Frontal cortex (tissue), 4 donors: ENCODE data around the gene KIF12. TPM values are rescaled to one million over a fixed set of nuclear protein-coding genes. Genes with fewer than 3 reads are reported as not detected.

ENCODE experiments used
- DNase-seq, 2 donors: peaks; one replicate each; pipeline ENCODE4 v3.0.0; 2012; ENCODE audit warnings: low spot score in 2 of 2
- FAIRE-seq: peaks from 2 replicates; lab custom pipeline; 2012; peaks lifted over from hg19 to GRCh38; lab: Jason Lieb, UNC
- total RNA-seq: library from RNA; depleted of rRNA; stranded (reverse); fragments of >200 nt; gene quantifications from one replicate; pipeline ENCODE4 v1.2.3, GENCODE V29; 2014
- donor health status: control.
- donor health status: control.
- donor health status: control.

The KIF12 gene
- total RNA-seq, 1 donor from 2014 or later: 0.82 TPM

GRCh38 chr9:114108016-114108833 is 9.1 kb upstream of the KIF12 start:
- DNase-seq (peak; percentile 70 to 74), FAIRE-seq (no peak)

- FAIRE-seq (no peak), DNase-seq (no peak)
Measured at GRCh38 chr9:114107286-114108001, 8.4 kb upstream of the KIF12 start.

- DNase-seq: no peak
- no peak for FAIRE-seq
Measured at GRCh38 chr9:114105236-114105635, 6.1 kb upstream of the KIF12 start.

DNA sequence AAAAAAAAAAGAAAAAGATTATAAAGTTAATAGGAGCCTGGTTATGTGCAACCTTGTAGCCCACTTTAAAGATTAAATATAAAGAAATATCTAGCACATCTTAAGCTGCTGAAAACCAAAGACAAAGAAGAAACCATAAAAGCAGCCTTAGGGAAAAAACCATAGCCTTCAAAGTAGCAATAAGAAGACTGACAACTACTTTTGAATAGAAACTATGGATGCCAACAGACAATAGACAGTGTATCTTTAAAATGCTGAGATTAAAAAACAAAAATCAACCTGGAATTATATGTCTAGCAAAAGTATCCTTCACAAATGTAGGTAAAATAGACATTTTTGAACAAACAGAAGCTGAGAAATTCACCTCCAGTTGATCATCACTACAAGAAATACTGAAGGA is 3.4 kb upstream of the KIF12 start:
- DNase-seq: no peak
- FAIRE-seq: no peak

DNA sequence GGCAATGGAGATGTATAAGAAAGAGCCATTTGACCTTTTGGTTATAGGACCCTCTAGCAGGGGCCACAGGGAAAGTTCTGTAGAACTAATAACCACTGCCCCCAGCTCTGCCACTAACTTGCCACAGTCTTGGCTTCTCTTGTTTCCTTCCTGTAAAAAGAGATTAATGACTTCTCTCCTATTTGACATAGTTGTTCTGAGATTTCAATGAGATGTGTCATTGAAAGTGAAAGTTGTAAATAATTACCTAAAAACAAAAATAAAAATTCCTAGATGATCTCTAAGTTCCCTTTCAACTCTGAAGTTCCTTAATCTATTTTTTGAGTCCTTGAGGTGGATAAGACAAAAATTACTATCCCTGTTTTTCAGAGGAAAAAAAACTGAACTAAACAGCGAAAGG is 1.4 kb upstream of the KIF12 start:
- FAIRE-seq (no peak), DNase-seq (no peak)

- no peak for DNase-seq
- FAIRE-seq: no peak
Measured at GRCh38 chr9:114099669-114100270, 678 bp upstream of the KIF12 start.

DNA sequence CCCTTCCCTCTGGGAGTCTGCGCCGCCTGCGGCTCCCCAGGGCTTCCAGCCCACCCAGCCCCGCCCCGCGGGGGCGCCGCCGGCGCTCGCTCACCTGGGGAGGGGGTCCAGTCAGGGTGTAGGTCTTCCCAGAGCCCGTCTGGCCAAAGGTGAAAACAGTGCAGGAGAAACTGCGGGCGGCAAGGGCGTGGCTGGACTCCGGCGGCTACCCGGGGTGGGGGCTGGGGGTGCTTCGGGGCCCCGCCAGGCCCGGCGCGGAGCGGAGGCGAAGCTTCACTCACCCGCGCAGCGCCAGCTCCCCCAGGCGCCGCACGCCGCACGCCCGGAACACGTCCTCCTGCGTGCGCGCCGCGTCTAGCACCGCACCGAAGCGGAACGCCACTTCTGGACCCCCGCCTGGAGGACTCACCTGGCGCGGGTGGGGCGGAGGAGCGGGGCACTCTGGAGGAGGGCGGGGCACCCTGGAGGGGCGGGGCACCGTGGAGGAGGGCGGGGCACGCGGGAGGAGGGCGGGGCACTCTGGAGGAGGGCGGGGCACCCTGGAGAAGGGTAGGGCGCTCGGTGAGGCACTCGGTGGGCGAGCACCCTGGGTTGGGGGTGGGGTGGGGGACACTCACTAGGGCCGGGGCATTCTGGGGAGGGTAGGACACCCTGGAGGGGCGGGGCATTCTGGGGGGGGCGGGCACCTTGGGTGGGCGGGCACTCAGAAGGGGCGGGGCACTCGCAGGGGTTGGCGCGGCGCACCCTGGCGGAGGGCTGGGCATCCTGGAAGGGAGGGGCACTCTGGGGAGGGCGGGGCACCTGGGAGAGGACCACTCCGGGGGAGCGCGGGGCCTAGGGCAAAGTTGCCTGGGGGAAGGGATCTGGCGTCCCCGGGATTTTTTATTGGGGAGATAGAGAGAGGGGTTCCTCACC is 814 bp downstream of the KIF12 start:
- DNase-seq: peak; percentile 36 to 62

GRCh38 chr9:114097613-114098020 is 1.5 kb downstream of the KIF12 start:
- DNase-seq: no peak
- no peak for FAIRE-seq

More for the DNA sequence above, 814 bp downstream of the KIF12 start:
- FAIRE-seq: no peak

GRCh38 chr9:114096866-114097612 is 2.1 kb downstream of the KIF12 start:
- FAIRE-seq: no peak

GRCh38 chr9:114096041-114096511 is 3.0 kb downstream of the KIF12 start:
- DNase-seq (no peak), FAIRE-seq (no peak)

More at GRCh38 chr9:114096866-114097612, 2.1 kb downstream of the KIF12 start:
- DNase-seq: no peak

- DNase-seq (no peak), FAIRE-seq (no peak)
Measured at GRCh38 chr9:114094971-114095370, 4.1 kb downstream of the KIF12 start.

DNA sequence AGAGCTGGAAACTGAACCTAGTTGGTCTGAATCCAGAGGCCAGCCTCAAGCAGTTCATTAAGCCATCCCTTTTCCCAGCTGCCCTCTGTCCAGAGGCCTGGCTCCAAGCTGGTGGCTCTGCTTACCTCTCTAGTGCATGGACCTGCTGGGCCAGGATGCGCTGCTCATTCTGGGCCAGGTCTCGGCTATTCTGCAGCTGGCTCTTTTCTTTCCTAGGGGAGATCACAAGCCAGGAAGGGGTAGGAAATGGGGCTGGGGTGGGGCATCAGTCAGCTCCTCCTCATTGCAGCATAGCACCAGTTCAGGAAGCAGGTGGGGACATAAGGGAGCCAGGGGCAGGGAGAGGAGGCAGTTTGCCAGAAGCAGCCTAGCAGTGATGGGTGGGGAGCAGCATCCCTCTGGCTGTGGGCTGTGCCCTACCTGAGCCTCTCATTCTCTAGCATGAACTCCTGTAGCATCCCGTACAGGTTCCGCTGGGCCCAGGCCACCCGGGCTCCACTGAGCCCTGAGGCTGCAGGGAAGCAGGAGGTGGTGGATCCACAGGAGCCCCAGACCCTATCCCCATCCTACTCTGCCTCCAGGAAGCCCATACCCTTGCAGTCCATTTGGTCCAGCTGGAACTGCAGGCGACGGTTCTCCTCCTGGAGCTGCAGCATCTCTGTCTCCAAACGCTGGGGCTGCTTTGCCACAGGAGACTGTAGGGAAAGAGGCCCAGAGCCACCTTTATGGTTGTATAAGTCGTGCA is 5.2 kb downstream of the KIF12 start:
- no peak for DNase-seq
- FAIRE-seq: no peak

GRCh38 chr9:114093031-114093471 is 6.0 kb downstream of the KIF12 start:
- no peak for DNase-seq
- FAIRE-seq: no peak

DNA sequence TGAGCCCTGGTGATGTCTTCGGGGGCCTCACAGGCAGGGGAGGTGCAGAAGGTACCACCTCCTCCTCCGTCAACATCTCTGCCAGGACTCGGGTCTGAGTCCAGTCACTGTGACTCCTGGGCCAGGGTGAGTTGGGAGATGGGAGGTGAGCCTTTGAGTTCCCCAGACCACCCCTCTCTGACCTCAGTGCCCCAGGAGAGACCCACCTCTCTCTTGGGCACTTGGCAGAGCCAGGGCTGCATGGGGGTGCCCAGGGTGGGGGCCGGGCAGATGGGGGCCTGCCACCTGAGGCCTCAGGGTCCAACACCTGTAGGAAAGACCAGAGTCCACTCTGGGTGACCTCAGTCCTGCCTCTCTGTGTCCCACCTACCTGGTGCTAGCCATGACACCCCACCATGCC is 6.8 kb downstream of the KIF12 start:
- FAIRE-seq: no peak
- no peak for DNase-seq

DNA sequence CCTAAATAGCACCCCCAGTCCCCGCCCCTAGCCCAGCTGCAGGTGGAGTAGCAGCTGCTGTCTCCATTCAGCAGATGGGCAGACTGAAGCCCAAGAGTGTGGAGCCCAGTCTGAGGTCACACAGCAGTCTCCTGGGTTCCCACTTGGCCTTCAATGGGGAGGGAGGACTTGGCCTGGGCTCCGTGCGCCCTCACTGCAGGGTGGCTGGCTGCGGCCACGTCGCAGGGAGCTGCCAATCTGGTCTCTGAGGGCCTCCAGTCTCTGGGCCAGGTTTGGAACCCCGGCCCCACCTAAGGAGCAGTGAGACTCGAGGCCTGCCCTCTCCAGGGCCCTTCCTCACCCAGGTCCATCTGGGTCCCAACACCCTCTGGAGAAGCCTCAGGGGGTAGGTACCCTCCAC is 7.4 kb downstream of the KIF12 start:
- FAIRE-seq: no peak

DNA sequence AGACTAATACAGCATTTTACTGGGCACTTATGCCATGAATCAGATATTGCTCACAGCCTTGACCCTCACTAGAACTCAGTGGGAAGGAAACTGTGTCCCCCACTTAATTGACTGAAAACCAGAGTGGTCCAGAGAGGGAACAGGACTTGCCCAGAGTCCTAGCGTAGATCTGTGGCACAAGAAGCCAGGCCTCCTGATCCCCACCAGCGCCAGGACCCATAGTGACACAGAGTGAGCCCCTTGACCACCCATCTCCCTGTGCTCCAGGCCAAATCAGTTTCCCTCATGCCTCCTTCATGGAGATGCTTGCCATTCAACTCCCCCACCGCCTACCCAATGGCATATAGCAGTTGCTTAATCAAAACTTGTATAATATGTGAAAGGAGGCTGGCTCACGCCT is 8.3 kb downstream of the KIF12 start:
- DNase-seq (no peak), FAIRE-seq (no peak)

More for the DNA sequence above, 7.4 kb downstream of the KIF12 start:
- no peak for DNase-seq

DNA sequence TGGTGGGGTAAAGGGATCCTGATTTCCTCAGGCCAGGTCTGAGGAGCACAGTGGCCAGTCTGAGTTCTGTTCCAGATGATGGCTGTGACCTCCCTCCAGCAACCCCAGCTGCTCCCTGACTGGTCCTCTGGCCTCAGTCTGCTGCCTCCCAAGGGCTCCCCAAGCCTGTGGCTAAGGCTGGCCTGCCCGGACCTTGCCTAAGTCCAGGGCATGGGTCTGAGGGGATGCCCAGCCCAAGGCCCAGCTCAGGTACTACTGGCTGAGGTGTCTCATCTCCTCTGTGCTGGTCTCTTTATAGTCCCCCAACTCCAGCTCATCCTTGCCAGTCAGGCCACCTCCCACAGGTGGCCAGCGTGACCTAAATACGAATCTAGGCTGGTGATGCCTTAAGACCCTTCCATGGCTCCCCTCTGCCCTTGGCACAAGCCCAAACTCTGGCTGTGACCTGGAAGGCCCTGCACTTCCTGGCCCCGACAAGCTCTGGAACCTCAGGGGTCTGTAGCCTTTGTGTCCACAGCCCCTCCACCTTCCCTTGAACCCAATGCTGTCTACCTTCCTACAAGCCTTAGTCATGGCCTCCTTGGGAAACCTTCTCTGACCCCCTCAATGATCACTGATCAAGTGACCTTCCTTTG is 9.8 kb downstream of the KIF12 start:
- FAIRE-seq (no peak), DNase-seq (no peak)
